HepG2 (cell line): ENCODE data around the gene TMCC1. TPM values are rescaled to one million over a fixed set of nuclear protein-coding genes. Genes with fewer than 3 reads are reported as not detected.

Experiments
- ARID3A ChIP-seq: IDR thresholded peaks from 2 replicates; pipeline ENCODE4 v1.6.1; 2012; ENCODE audit warnings: low read depth, low read length, improper control_type of control experiment
- CBX2 ChIP-seq, 2 experiments: fragments of 200-600 bp in 1 of 2; sonication (generic); formaldehyde crosslinking in 1 of 2; IDR thresholded peaks; 2 replicates each; pipeline versions ENCODE4 v1.7.0 to v1.8.1; 2018 to 2022; ENCODE audit warnings: low read depth in 2 of 2, low read length in 1 of 2, mild to moderate bottlenecking in 1 of 2, missing genetic modification reagents in 1 of 2
- CERS6 ChIP-seq: sonication (generic); formaldehyde crosslinking; IDR thresholded peaks from 2 replicates; pipeline ENCODE4 v1.5.0; 2020; ENCODE audit warnings: missing genetic modification reagents
- DR1 ChIP-seq: sonication (generic); formaldehyde crosslinking; IDR thresholded peaks from 2 replicates; pipeline ENCODE4 v1.8.0; 2021; ENCODE audit warnings: mild to moderate bottlenecking, missing genetic modification reagents, inconsistent platforms
- EZH2 ChIP-seq: conservative IDR thresholded peaks from 2 replicates; pipeline ENCODE4 v1.6.1; 2012; ENCODE audit warnings: mild to moderate bottlenecking, low read depth, low read length, moderate library complexity
- HIC2 ChIP-seq: sonication (generic); formaldehyde crosslinking; IDR thresholded peaks from 2 replicates; pipeline ENCODE4 v1.9.0; 2022; ENCODE audit warnings: low read depth, missing genetic modification reagents
- HNF1A ChIP-seq, 2 experiments: sonication (generic) in 1 of 2; formaldehyde crosslinking in 1 of 2; IDR thresholded peaks; 2 replicates each; pipeline versions ENCODE4 v1.4.0 to v1.6.1; 2016 to 2020; ENCODE audit warnings: borderline replicate concordance in 1 of 2, low read depth in 1 of 2, mild to moderate bottlenecking in 1 of 2, missing genetic modification reagents in 1 of 2
- IRX3 ChIP-seq: sonication (generic); formaldehyde crosslinking; IDR thresholded peaks from 2 replicates; pipeline ENCODE4 v1.8.1; 2023; ENCODE audit warnings: mild to moderate bottlenecking, low read depth, missing genetic modification reagents, borderline replicate concordance
- KDM5B ChIP-seq: sonication (generic); formaldehyde crosslinking; IDR thresholded peaks from 2 replicates; pipeline ENCODE4 v1.4.0; 2020; ENCODE audit warnings: missing genetic modification reagents, mild to moderate bottlenecking, borderline replicate concordance
- PBX2 ChIP-seq: IDR thresholded peaks from 2 replicates; pipeline ENCODE4 v1.6.1; 2016; ENCODE audit warnings: control low read depth
- RBM22 ChIP-seq: fragments of 200-400 bp; formaldehyde crosslinking; optimal IDR thresholded peaks from 2 replicates; pipeline ENCODE3; 2017; ENCODE audit warnings: mild to moderate bottlenecking, low read length, moderate library complexity
- SP4 ChIP-seq: sonication (generic); formaldehyde crosslinking; IDR thresholded peaks from 2 replicates; pipeline ENCODE4 v1.8.1; 2023; ENCODE audit warnings: mild to moderate bottlenecking, missing genetic modification reagents
- TBX2 ChIP-seq: sonication (generic); formaldehyde crosslinking; IDR thresholded peaks from 2 replicates; pipeline ENCODE4 v1.5.0; 2020; ENCODE audit warnings: missing genetic modification reagents, mild to moderate bottlenecking, borderline replicate concordance
- ZFP90 ChIP-seq: sonication (generic); formaldehyde crosslinking; IDR thresholded peaks from 2 replicates; pipeline ENCODE4 v1.8.0; 2022; ENCODE audit warnings: missing genetic modification reagents, mild to moderate bottlenecking, inconsistent platforms, borderline replicate concordance
- ZKSCAN5 ChIP-seq: sonication (generic); formaldehyde crosslinking; IDR thresholded peaks from 2 replicates; pipeline ENCODE4 v1.5.1; 2020; ENCODE audit warnings: mild to moderate bottlenecking, missing genetic modification reagents
- ZNF430 ChIP-seq: sonication (generic); formaldehyde crosslinking; IDR thresholded peaks from 2 replicates; pipeline ENCODE4 v1.9.0; 2021; ENCODE audit warnings: mild to moderate bottlenecking, missing genetic modification reagents
- ZNF547 ChIP-seq: sonication (generic); formaldehyde crosslinking; IDR thresholded peaks from 2 replicates; pipeline ENCODE4 v1.5.1; 2020; ENCODE audit warnings: mild to moderate bottlenecking, missing genetic modification reagents
- ZNF605 ChIP-seq: sonication (generic); formaldehyde crosslinking; IDR thresholded peaks from 2 replicates; pipeline ENCODE4 v1.8.0; 2022; ENCODE audit warnings: mild to moderate bottlenecking, missing genetic modification reagents
- ZNF761 ChIP-seq: sonication (generic); formaldehyde crosslinking; conservative IDR thresholded peaks from 2 replicates; pipeline ENCODE4 v1.4.0; 2020; ENCODE audit warnings: mild to moderate bottlenecking, missing genetic modification reagents
- polyA plus RNA-seq, 8 experiments: library from polyadenylated mRNA; depleted of rRNA in 3 of 8; stranded (reverse) in 7 of 8; unstranded in 1 of 8; fragments of >200 nt; fragmentation: Illumina TruSeq in 4 of 8; extraction: Trizol in 4 of 8; gene quantifications; 2 replicates each; pipeline versions ENCODE4 v1.2.1 to v1.2.3, GENCODE V29; 2011 to 2016; ENCODE audit warnings: low read depth in 4 of 8, missing spikeins in 1 of 8, mixed read lengths in 1 of 8; ENCODE audit not compliant: insufficient read depth in 1 of 8
- total RNA-seq, 5 experiments: library from RNA; depleted of rRNA; stranded (reverse); fragments of >200 nt; fragmentation: Illumina TruSeq; extraction: Trizol; gene quantifications; 2 replicates each; pipeline ENCODE4 v1.2.3, GENCODE V29; 2016; ENCODE audit warnings: low read depth in 1 of 5

The TMCC1 gene
- total and polyA plus RNA-seq, 2 of the 13 experiments (the other 11 are each of a cell fraction or from before 2014, with no cell fraction given): 12.1 to 264 TPM

GRCh38 chr3:129890125-129890524 is 3.4 kb downstream of the TMCC1 start (continued):
- TF ChIP-seq PBX2 (CRISPR knock-in tag): peak; percentile 71
- no peak for TF ChIP-seq HIC2 (CRISPR knock-in tag)
- no peak for TF ChIP-seq ZNF547 (CRISPR knock-in tag)
- no peak for TF ChIP-seq ZNF430 (CRISPR knock-in tag)
- TF ChIP-seq ZKSCAN5 (CRISPR knock-in tag): no peak
- no peak for TF ChIP-seq KDM5B (CRISPR knock-in tag)
- TF ChIP-seq RBM22: no peak
- no peak for TF ChIP-seq CBX2 (IDR thresholded peaks at IDR 0.05; ENCODE audit: low read depth, low read length)
- no peak for TF ChIP-seq CBX2 (CRISPR knock-in tag; IDR thresholded peaks at IDR 0.05; ENCODE audit: low read depth)
- TF ChIP-seq SP4 (CRISPR knock-in tag): no peak
- TF ChIP-seq ZNF761 (CRISPR knock-in tag): no peak
- no peak for TF ChIP-seq ARID3A
- no peak for TF ChIP-seq DR1 (CRISPR knock-in tag)
- TF ChIP-seq EZH2: no peak
- TF ChIP-seq IRX3 (CRISPR knock-in tag): no peak
- TF ChIP-seq HNF1A (IDR thresholded peaks at IDR 0.05; ENCODE audit: low read depth): no peak
- TF ChIP-seq HNF1A (CRISPR knock-in tag; IDR thresholded peaks at IDR 0.05; ENCODE audit: borderline replicate concordance): no peak
- no peak for TF ChIP-seq TBX2 (CRISPR knock-in tag)
- no peak for TF ChIP-seq ZFP90
- TF ChIP-seq ZNF605 (CRISPR knock-in tag): no peak
- no peak for TF ChIP-seq CERS6 (CRISPR knock-in tag)
